ENCODE measurements around the gene RNF5.

The RNF5 gene

DNA sequence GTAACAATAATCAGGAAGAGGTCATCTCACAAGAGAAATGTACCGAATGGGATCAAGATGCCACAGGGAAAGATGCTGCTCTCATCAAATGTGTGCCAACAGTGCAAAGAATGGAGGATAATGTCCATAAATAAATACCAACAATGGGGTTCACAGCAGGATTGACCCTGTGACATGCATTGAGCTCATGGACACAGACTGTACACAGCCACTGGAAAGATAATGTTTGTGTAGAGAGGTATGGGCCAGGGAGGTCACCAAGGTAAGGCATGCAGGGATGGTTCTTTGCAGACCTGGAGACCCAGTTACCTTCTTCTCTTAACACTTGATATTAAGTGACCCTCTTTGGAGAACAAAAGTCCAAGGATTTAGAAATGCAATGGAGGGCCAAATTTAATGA is 3.8 kb upstream of the RNF5 start:
- ChIA-PET POLR2A (interaction anchor here (0.6 kb wide), 1 partner anchor 52 kb away, joined by 3 read pairs; no protein-coding TSS in a partner anchor), CTCF (no interaction called here)
- no peak overlapping the region for H3K27ac ChIP-seq (ENCODE audit: extremely low read depth, low read depth, low read length)
- H3K4me1 ChIP-seq (ENCODE audit: control insufficient read depth, insufficient read depth, low read length): peaks cover 14% of the 10 kb centered on the region
- no peak overlapping the region; the same call in 1 of the 2 replicates for H3K4me3 ChIP-seq (ENCODE audit: low read depth, low read length)
- no peaks in the 10 kb centered on the region for H3K9me3 ChIP-seq (ENCODE audit: control insufficient read depth, insufficient read depth, low read depth, low read length)
- peaks cover 15 to 30% of the 10 kb centered on the region in 2 experiments; a peak in 2 of 3 replicates for H3K36me3 ChIP-seq (ENCODE audit: control insufficient read depth in 2 of 2, insufficient read depth in 1 of 2, low read length in 2 of 2)
- TF ChIP-seq KLF1 (tag by site-specific recombination; IDR thresholded peaks at IDR 0.05): no peak
- no peak for TF ChIP-seq KLF8 (tag by site-specific recombination; IDR thresholded peaks at IDR 0.05)
- TF ChIP-seq ZNF10 (tag by site-specific recombination; IDR thresholded peaks at IDR 0.05): no peak
- TF ChIP-seq ZNF302 (tag by site-specific recombination; IDR thresholded peaks at IDR 0.05; ENCODE audit: low read depth): no peak
- TF ChIP-seq ZNF16 (tag by site-specific recombination; IDR thresholded peaks at IDR 0.05; ENCODE audit: low read depth): no peak
- TF ChIP-seq RBAK (tag by site-specific recombination; IDR thresholded peaks at IDR 0.05): no peak
- TF ChIP-seq ZNF843 (tag by site-specific recombination; IDR thresholded peaks at IDR 0.05): no peak
- TF ChIP-seq PRDM1 (tag by site-specific recombination; IDR thresholded peaks at IDR 0.05): no peak
- no peak for TF ChIP-seq ZNF76 (tag by site-specific recombination; IDR thresholded peaks at IDR 0.05; ENCODE audit: borderline replicate concordance, low read depth)
- no peak for TF ChIP-seq ZNF211 (tag by site-specific recombination; IDR thresholded peaks at IDR 0.05; ENCODE audit: low read depth)
- TF ChIP-seq ZNF501 (tag by site-specific recombination; IDR thresholded peaks at IDR 0.05): no peak
- TF ChIP-seq ZNF354C (tag by site-specific recombination; IDR thresholded peaks at IDR 0.05; ENCODE audit: borderline replicate concordance, low read depth): no peak
- TF ChIP-seq ZNF660 (tag by site-specific recombination; IDR thresholded peaks at IDR 0.05): no peak
- TF ChIP-seq ZFP41 (tag by site-specific recombination; IDR thresholded peaks at IDR 0.05; ENCODE audit: borderline replicate concordance): no peak
- no peak for TF ChIP-seq ZNF157 (tag by site-specific recombination; IDR thresholded peaks at IDR 0.05)
- TF ChIP-seq, protein P1, sequence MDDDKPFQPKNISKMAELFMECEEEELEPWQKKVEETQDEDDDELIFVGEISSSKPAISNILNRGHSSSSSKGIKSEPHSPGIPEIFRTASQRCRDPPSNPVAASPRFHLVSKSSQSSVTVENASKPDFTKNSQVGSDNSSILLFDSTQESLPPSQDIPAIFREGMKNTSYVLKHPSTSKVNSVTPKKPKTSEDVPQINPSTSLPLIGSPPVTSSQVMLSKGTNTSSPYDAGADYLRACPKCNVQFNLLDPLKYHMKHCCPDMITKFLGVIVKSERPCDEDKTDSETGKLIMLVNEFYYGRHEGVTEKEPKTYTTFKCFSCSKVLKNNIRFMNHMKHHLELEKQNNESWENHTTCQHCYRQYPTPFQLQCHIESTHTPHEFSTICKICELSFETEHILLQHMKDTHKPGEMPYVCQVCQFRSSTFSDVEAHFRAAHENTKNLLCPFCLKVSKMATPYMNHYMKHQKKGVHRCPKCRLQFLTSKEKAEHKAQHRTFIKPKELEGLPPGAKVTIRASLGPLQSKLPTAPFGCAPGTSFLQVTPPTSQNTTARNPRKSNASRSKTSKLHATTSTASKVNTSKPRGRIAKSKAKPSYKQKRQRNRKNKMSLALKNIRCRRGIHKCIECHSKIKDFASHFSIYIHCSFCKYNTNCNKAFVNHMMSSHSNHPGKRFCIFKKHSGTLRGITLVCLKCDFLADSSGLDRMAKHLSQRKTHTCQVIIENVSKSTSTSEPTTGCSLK (tag by site-specific recombination; IDR thresholded peaks at IDR 0.05): no peak
- TF ChIP-seq, protein P2, sequence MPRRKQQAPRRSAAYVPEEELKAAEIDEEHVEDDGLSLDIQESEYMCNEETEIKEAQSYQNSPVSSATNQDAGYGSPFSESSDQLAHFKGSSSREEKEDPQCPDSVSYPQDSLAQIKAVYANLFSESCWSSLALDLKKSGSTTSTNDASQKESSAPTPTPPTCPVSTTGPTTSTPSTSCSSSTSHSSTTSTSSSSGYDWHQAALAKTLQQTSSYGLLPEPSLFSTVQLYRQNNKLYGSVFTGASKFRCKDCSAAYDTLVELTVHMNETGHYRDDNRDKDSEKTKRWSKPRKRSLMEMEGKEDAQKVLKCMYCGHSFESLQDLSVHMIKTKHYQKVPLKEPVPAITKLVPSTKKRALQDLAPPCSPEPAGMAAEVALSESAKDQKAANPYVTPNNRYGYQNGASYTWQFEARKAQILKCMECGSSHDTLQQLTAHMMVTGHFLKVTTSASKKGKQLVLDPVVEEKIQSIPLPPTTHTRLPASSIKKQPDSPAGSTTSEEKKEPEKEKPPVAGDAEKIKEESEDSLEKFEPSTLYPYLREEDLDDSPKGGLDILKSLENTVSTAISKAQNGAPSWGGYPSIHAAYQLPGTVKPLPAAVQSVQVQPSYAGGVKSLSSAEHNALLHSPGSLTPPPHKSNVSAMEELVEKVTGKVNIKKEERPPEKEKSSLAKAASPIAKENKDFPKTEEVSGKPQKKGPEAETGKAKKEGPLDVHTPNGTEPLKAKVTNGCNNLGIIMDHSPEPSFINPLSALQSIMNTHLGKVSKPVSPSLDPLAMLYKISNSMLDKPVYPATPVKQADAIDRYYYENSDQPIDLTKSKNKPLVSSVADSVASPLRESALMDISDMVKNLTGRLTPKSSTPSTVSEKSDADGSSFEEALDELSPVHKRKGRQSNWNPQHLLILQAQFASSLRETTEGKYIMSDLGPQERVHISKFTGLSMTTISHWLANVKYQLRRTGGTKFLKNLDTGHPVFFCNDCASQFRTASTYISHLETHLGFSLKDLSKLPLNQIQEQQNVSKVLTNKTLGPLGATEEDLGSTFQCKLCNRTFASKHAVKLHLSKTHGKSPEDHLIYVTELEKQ (tag by site-specific recombination; IDR thresholded peaks at IDR 0.05; ENCODE audit: borderline replicate concordance): no peak

DNA sequence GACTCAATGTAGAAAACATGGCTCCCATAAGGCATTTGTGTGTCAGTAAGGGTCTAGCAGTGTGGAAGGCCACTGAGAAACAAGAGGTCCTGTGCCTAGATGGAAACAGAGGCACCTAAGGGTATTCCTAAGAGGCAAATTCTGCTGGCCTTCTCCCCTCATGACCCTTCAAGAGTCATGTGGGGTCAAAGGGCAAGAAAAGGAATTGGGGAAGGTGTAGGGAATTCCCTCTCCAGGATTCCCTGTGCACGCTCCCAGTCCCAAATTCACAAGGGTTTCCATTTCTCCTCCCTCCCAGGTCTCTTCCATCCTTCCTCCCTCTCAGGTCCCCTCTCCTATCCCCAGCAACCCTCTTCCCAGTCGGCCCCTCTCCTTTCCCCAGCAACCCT is 2.9 kb upstream of the RNF5 start:
- Histone ChIP-seq H3K4me3 (ENCODE audit: low read depth, low read length) (peak overlapping the region; percentile 76), H3K4me1 (ENCODE audit: control insufficient read depth, insufficient read depth, low read length) (peaks cover 14% of the 10 kb centered on the region), H3K27ac (ENCODE audit: extremely low read depth, low read depth, low read length) (peak overlapping the region; percentile 82; the same call in 1 of the 2 replicates), H3K9me3 (ENCODE audit: control insufficient read depth, insufficient read depth, low read depth, low read length) (no peaks in the 10 kb centered on the region), H3K36me3 (ENCODE audit: control insufficient read depth in 2 of 2, insufficient read depth in 1 of 2, low read length in 2 of 2) (peaks cover 9 to 30% of the 10 kb centered on the region in 2 experiments; a peak in 2 of 3 replicates)
- CTCF ChIA-PET: no interaction called here
- POLR2A ChIA-PET: interaction anchor here (1.1 kb wide), 1 partner anchor 15 kb away, joined by 5 read pairs; the partner anchor contains the start of gene PBX2
- TF ChIP-seq SP3 (tag by site-specific recombination; IDR thresholded peaks at IDR 0.05) (no peak), ZNF394 (tag by site-specific recombination; IDR thresholded peaks at IDR 0.05; ENCODE audit: borderline replicate concordance) (no peak), ZNF366 (tag by site-specific recombination; conservative IDR thresholded peaks at IDR 0.05) (0 out of 2 replicates have a peak, but pooled peaks have one; percentile 7), ZNF16 (tag by site-specific recombination; IDR thresholded peaks at IDR 0.05; ENCODE audit: low read depth) (no peak), ZSCAN16 (tag by site-specific recombination; IDR thresholded peaks at IDR 0.05) (no peak), ZNF560 (tag by site-specific recombination; IDR thresholded peaks at IDR 0.05; ENCODE audit: borderline replicate concordance) (no peak), IKZF3 (tag by site-specific recombination; IDR thresholded peaks at IDR 0.05) (peak; percentile 70; the same call in 1 of the 2 replicates), ZNF354C (tag by site-specific recombination; IDR thresholded peaks at IDR 0.05; ENCODE audit: borderline replicate concordance, low read depth) (no peak), ZNF549 (tag by site-specific recombination; IDR thresholded peaks at IDR 0.05) (no peak), ZNF747 (tag by site-specific recombination; IDR thresholded peaks at IDR 0.05) (no peak), ZNF529 (tag by site-specific recombination; IDR thresholded peaks at IDR 0.05; ENCODE audit: insufficient replicate concordance) (no peak), ZNF510 (tag by site-specific recombination; IDR thresholded peaks at IDR 0.05; ENCODE audit: insufficient replicate concordance) (no peak), ZNF76 (tag by site-specific recombination; IDR thresholded peaks at IDR 0.05; ENCODE audit: borderline replicate concordance, low read depth) (no peak; the same call in 1 of the 2 replicates), PRDM1 (tag by site-specific recombination; IDR thresholded peaks at IDR 0.05) (peak; percentile 76), HOXD13 (CRISPR knock-in tag; IDR thresholded peaks at IDR 0.05; ENCODE audit: borderline replicate concordance) (no peak)
- TF ChIP-seq, protein P3, sequence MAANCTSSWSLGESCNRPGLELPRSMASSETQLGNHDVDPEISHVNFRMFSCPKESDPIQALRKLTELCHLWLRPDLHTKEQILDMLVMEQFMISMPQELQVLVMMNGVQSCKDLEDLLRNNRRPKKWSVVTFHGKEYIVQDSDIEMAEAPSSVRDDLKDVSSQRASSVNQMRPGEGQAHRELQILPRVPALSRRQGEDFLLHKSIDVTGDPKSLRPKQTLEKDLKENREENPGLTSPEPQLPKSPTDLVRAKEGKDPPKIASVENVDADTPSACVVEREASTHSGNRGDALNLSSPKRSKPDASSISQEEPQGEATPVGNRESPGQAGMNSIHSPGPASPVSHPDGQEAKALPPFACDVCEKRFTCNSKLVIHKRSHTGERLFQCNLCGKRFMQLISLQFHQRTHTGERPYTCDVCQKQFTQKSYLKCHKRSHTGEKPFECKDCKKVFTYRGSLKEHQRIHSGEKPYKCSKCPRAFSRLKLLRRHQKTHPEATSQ (tag by site-specific recombination; IDR thresholded peaks at IDR 0.05): no peak

All from HEK293 (cell line).